Measurements from ENCODE around the gene SERPINA12.

Gene SERPINA12

DNA sequence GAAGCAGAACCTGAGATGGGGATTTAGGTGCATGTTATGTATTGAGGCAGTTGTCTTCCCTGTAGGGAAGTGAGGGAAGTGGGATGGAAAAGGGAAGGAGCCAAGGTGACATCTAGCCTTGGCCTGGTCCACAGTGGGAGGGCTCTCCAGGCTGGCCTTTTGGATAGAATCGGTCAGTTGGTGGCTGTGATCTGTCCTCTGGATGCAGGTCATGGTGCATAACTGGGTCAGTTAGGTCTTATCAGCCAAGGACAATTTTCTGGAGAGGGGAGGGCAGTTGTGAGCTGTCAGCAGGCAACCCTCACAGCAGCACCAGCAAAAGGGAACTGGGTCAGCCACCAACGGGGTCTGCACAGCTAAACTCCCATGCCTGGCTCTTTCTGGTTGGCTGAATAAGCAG is 9.6 kb downstream of the SERPINA12 start:
- TF ChIP-seq FOXP2 (optimal IDR thresholded peaks at IDR 0.05; ENCODE audit: borderline replicate concordance, extremely low read depth, extremely low read length, insufficient read depth) (no peak), SIN3A (IDR thresholded peaks at IDR 0.05; ENCODE audit: borderline replicate concordance, insufficient read depth, low read length) (no peak), TAF1 (IDR thresholded peaks at IDR 0.05; ENCODE audit: borderline replicate concordance, insufficient read depth, low read length) (no peak), POLR2AphosphoS5 (IDR thresholded peaks at IDR 0.05; ENCODE audit: low read depth, low read length) (no peak)
- TF ChIP-seq, protein P1, sequence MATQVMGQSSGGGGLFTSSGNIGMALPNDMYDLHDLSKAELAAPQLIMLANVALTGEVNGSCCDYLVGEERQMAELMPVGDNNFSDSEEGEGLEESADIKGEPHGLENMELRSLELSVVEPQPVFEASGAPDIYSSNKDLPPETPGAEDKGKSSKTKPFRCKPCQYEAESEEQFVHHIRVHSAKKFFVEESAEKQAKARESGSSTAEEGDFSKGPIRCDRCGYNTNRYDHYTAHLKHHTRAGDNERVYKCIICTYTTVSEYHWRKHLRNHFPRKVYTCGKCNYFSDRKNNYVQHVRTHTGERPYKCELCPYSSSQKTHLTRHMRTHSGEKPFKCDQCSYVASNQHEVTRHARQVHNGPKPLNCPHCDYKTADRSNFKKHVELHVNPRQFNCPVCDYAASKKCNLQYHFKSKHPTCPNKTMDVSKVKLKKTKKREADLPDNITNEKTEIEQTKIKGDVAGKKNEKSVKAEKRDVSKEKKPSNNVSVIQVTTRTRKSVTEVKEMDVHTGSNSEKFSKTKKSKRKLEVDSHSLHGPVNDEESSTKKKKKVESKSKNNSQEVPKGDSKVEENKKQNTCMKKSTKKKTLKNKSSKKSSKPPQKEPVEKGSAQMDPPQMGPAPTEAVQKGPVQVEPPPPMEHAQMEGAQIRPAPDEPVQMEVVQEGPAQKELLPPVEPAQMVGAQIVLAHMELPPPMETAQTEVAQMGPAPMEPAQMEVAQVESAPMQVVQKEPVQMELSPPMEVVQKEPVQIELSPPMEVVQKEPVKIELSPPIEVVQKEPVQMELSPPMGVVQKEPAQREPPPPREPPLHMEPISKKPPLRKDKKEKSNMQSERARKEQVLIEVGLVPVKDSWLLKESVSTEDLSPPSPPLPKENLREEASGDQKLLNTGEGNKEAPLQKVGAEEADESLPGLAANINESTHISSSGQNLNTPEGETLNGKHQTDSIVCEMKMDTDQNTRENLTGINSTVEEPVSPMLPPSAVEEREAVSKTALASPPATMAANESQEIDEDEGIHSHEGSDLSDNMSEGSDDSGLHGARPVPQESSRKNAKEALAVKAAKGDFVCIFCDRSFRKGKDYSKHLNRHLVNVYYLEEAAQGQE (IDR thresholded peaks at IDR 0.05; ENCODE audit: insufficient read depth in 1 of 2, low read depth in 2 of 2, low read length in 2 of 2) = no peak

DNA sequence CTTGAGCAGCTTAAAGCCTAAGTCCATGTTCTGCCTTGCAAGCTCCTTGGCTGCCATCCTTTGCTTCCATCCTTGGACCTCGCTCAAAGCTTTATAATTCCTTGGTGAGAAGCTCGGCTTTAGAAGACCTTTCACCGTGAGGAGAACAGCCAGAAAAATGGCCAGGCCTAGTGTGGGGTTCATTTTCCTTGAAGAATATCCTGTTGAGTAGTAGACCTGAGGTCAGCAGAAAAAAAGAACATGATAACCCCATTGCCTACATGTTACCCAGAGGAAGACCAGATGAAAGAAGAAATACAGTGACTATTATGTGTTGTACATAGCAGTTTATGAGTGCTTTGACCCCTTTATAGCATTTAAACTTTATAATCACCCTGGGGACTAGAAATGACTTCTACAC is 11.1 kb downstream of the SERPINA12 start:
- TF ChIP-seq POLR2AphosphoS5 (IDR thresholded peaks at IDR 0.05; ENCODE audit: low read depth, low read length) (no peak), FOXP2 (optimal IDR thresholded peaks at IDR 0.05; ENCODE audit: borderline replicate concordance, extremely low read depth, extremely low read length, insufficient read depth) (no peak), TAF1 (IDR thresholded peaks at IDR 0.05; ENCODE audit: borderline replicate concordance, insufficient read depth, low read length) (no peak)
- TF ChIP-seq, protein P1 (IDR thresholded peaks at IDR 0.05; ENCODE audit: insufficient read depth in 1 of 2, low read depth in 2 of 2, low read length in 2 of 2) = no peak

DNA sequence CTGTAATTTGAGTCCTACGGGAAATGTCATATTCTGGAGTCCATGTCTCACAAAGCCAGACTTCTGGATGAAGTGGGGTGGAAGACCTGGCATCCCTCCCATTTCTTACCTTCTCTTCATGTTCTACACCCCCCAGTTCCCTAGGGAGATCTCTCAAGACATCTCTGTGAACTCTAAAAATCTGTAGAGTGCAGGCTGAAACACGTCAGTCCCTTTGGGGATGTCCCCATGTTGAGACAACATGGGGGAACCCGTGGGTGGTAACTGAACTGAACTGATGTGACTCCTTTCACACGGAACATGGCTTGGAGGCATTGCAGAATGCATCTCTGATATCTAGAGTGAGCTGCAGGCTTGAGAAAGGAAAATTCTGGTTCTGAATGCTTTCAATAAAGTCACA is 15.2 kb downstream of the SERPINA12 start:
- TF ChIP-seq POLR2AphosphoS5 (IDR thresholded peaks at IDR 0.05; ENCODE audit: low read depth, low read length) = no peak
- TF ChIP-seq, protein P1 (IDR thresholded peaks at IDR 0.05; ENCODE audit: insufficient read depth in 1 of 2, low read depth in 2 of 2, low read length in 2 of 2) = no peak
- TF ChIP-seq TAF1 (IDR thresholded peaks at IDR 0.05; ENCODE audit: borderline replicate concordance, insufficient read depth, low read length) = no peak
- TF ChIP-seq SIN3A (IDR thresholded peaks at IDR 0.05; ENCODE audit: borderline replicate concordance, insufficient read depth, low read length) = no peak
- TF ChIP-seq FOXP2 (optimal IDR thresholded peaks at IDR 0.05; ENCODE audit: borderline replicate concordance, extremely low read depth, extremely low read length, insufficient read depth) = no peak

- TF ChIP-seq FOXP2 (optimal IDR thresholded peaks at IDR 0.05; ENCODE audit: borderline replicate concordance, extremely low read depth, extremely low read length, insufficient read depth) (no peak), SIN3A (IDR thresholded peaks at IDR 0.05; ENCODE audit: borderline replicate concordance, insufficient read depth, low read length) (no peak), POLR2AphosphoS5 (IDR thresholded peaks at IDR 0.05; ENCODE audit: low read depth, low read length) (no peak), TAF1 (IDR thresholded peaks at IDR 0.05; ENCODE audit: borderline replicate concordance, insufficient read depth, low read length) (no peak)
- TF ChIP-seq, protein P1 (IDR thresholded peaks at IDR 0.05; ENCODE audit: insufficient read depth in 1 of 2, low read depth in 2 of 2, low read length in 2 of 2) = no peak
Measured at GRCh38 chr14:94491511-94491910, 17.8 kb downstream of the SERPINA12 start.

DNA sequence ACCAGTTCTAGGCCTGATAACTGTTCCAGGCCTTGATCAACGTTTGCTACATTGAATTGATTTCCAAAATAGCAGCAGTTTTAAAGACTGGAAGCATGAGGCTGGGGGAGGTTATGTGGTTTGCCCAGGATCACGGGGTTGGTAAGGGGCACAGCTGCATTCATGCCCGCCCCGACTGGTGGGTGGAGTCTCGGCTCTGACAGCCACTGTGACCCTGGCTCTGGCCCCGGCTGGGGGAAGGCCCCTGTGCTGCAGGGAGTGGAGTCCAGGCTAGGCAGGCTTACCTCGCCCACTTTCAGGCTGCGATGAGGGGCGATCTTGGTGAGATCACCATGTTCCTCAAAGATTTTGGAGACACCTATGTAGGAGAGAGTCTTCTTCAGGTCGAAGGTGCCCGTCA is 19.9 kb downstream of the SERPINA12 start:
- TF ChIP-seq TAF1 (IDR thresholded peaks at IDR 0.05; ENCODE audit: borderline replicate concordance, insufficient read depth, low read length) (no peak), FOXP2 (optimal IDR thresholded peaks at IDR 0.05; ENCODE audit: borderline replicate concordance, extremely low read depth, extremely low read length, insufficient read depth) (no peak), POLR2AphosphoS5 (IDR thresholded peaks at IDR 0.05; ENCODE audit: low read depth, low read length) (no peak), SIN3A (IDR thresholded peaks at IDR 0.05; ENCODE audit: borderline replicate concordance, insufficient read depth, low read length) (no peak)
